ENCODE data around the gene ERBB4.

The ERBB4 gene

DNA sequence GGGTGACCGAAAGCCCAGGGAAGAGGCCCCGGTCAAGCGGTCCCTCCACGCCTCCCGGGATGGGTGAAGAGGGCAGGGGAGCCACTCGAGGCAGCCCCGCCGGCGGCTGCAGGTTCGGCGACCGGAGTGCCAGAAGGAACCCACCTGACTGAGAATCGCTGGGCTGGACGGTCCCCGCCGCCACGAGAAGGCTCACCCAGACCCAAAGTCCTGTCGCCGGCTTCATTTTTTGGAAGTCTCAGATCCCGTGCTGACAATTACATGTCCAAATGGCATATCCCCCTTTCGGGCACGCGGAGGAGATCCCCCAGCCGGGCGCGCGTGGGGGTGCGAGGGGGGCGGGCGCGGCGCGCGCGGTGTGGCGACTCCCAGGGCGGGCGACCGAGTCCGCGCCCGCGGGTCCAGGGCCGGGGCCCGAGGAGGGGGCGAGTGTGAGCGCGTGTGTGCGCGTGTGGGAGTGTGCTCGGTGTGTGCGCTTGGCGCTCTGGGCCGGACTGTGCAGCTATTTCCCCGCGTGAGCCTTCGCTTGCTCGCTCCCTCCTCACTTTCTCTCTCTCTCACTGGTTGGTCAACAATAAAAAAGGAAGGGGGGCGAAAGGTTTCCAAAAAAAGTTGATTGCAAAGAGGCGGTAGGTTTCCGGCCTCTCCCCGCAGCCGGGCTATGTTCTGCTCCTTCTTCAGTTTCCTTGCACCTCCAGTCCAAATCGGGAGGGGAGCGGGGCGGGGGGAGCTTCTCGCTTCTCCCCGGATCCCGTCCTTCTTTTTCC lies at the start of gene ERBB4:
ERBB4 (minus strand) TSS at position 498 of the 767 bp plus-strand sequence; CDS start at position 226, 272 bp downstream.
- no peak for FAIRE-seq

DNA sequence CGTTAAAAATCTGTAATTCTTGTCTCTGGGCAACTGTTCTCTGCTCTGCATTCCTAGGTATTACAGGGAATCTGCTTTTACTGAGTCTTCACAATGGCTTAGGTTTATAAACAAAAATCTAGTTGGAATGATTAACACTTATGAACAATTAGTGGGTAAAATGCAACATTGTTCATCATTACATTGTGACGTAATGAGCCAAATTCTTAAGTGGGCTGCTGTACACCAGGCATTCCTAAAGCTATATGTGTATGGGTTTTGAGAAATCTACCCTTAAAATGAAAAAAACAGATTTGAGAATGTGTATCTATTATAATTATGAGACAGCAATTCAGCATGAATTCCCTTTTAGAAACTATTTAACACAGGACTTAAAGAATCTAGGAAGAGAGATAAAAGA lies 41.5 kb upstream of the ERBB4 start:
- no peak for FAIRE-seq

DNA sequence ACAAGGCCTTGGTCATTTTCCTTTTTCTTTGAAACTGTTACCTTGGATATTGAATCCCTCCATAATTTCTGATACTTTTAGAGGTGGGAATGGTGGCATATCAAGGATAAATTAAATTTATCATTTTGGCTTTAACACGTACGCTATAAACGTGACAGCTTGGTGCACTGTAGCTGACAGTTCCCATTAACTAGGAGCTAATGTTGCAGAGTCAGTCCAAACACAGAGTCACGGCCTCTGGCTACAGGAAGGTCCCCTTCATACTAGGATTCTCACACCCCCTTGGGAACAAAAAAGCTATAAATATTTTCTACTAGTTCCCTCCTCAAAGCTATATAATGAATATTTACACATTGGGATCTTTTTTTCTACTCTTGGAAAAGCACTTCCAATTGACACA lies 17.7 kb upstream of the ERBB4 start:
- no peak for FAIRE-seq

DNA sequence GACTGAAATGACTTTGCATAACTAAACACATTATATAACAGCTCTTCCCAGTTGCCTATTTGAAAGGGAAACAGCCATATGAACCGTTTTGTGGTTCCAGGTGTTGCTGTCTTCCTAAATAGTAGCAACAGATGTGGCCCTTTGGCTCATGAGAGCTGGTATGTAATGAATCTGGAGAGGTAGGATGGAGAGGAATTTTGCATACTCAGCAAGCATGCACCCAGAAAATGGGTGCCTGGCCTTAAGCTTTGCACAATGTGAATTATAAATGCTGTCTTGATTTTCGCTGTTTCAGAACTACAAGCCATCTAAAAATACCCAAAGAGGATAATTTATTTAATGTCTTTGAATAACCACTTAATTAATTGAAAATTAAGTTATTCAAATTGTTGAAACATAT lies 15.6 kb upstream of the ERBB4 start:
- no peak for FAIRE-seq

DNA sequence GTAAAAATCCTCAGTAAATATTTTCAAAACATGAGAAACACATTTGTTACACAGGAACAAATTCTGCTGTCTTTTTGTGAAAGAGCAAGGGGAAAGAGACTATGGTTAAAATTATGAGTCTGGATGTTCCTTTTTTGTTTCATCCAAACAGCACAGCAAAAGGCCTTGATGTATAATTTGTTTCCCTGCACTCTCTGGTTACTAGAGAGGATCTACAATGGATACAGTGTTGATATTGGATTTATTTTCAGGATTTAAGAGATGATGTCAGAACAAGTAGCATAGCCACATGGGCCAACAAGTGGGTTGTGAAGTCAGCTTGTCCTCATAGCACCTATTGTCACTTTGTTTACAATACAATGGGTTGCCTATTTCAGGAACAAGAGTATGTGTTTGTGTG lies 11.3 kb upstream of the ERBB4 start:
- FAIRE-seq: no peak

DNA sequence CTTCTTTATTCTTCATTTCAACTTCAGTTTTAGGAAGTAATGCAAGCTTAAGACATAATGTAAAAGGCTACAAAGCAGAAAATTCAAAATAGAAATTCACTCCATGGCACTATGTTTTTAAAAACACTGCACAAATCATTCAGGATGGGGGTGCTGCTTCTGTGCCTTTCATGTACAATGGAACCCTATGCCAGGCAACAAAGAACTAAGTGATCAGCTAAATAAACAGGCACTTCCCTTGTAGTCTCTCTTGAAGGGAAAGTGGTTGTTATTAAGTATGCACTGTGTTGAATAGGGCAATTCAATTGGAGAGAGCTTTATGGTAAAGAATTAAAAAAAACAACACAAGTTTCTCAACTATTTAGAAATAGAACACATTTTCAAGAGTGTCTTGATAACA lies 10.9 kb upstream of the ERBB4 start:
- no peak for FAIRE-seq

DNA sequence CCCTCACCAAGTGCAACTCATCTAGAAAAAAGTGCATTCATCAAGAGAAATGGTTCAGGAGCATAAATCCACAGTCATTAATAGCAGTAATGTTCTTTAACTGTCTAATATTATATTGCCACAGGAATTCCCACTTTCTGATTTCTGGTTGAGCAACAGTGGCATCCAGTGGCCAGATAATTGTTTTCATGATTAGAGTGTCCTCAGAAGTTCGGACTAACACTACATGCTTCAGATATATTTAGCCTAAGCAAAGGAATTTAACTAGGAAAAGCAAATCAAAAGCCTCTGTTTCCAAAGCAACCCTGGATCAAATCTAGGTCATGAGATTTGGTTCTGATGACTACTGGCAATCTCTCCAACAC lies 9.8 kb upstream of the ERBB4 start:
- FAIRE-seq: peak; percentile 70

DNA sequence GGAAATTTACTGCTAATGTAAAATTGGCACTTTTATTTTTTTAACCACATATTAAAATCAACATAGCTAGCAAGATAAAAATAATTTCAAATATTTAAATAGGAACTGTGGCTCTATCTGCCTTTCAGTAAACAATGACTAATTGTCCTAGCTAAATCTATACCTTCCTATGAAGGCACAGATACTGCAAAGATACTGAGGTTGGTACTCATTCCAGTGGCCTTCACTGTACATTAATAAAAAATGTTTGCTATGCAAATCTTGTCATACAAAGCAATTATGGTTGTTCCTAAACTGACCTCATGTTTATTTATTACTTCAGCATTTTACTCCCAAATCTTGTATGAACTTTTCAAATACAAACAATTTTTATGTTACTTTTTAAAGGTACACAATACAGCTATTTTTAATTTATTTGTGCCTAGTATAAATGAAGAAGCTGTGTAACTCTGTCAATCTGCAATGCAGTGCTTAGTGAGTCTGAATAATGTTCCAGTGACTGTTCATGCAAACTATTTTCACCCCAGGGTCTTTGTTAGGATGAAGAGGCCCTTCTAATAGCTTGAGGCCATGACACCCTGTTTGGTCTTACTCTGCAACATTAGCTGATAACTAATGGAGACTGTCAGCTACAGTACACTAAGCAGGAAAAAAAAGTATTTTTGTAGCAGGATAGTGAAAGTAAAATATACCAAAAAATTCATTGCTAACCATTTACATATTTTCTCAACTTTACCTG lies 9.3 kb upstream of the ERBB4 start:
- no peak for FAIRE-seq

DNA sequence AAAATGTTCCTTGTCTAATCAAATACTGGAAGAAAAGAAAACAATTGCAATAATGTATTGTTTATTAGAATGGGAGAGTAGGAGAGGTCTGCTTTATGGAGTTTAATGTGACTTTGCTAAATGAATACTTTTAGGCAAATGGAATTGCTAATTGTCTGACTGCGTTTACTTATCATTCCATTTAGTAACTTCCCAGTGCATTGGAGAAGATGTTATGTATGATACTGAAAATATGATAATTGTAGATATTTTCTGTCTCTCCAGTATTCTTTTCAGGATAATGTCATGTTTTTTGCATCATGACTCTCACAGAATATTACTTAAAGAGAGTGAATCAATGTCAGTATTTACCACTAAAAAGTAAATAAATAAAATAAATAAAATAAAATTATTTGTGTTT lies 8.1 kb upstream of the ERBB4 start:
- FAIRE-seq: no peak

DNA sequence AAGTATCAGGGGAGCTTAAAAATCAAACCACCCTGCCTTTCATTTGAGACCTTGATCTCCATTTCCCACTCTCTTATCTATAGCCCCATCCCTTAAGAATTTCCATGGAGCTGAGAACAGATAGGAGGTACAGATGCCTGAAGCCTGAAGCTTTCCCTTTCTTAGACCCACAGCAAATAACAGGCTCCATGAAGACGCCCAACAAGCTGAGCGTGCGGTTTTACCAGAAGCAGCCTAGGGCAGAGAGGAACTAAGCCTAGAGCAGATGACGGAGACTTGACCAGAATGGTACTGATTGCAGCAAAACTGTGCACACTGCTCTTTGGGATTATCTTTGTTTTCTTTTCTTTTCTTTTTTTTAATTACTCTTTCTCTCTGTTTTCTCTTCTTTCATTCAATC lies 1.7 kb upstream of the ERBB4 start:
- no peak for FAIRE-seq

DNA sequence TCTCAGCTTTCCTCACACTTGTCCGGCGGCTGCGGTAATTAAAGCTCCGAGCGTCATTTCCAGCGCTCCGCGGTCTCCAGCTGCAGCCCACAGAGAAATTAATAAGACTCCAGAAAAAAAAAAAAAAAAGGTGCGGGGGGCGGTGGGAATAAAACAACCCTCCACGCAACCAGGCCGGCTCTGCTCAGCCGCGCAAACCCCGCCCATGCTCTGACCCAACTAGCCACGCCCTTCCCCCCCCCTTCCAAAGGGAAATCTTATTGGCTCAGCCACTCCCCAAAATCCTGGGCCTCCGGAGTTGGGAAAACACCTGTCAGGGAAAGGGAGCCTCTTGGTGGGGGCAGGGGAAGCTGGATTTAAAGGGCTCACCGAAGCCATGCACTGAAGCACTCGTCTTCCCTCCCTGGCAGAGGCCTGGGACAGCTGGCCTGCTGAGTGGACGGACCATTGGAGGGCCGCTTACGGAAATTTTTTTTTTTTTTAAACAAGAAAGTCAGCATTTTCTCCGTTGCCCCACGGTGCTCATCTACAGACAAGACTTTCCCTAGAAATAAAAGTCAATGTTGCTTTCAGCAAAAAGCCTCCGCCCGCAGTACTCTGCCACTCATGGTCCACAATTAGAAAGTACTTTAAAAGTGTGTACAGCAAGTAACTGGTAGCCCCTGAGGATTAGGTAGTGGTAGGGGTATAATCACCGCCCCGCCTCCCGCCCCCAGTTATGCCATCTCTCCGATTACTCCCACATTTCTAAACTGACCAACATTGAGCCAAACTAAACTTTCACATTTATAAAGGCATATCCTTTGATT lies 674 bp upstream of the ERBB4 start:
- FAIRE-seq: no peak

DNA sequence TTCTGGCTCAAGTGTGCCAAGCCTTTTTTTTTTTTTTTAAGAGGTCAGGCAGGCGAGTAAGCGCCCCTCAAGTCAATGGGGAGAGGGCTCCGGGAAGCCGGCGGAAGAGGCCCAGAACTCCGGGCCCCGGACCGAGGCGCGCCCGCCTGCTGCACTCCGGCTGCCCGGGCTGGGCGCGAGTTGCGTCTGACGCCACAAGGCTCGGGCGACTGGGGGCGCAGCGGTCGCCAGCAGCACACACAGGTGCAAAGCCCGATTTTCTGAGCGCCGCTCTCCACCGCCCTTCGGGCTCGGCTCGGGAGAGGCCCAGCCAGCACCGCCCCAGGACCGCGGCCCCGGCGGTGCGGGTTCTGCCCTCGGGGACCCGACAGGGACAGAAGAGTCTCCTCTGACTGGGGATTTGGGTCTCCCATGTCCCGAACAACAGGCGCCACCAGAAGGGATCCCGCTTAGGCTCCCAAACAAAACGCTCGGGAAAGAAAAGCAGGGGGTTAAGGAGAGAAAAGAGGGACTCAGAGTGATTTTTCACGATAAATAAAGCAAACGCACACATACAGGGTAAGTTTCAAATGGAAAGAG lies 787 bp downstream of the ERBB4 start:
- FAIRE-seq: no peak

DNA sequence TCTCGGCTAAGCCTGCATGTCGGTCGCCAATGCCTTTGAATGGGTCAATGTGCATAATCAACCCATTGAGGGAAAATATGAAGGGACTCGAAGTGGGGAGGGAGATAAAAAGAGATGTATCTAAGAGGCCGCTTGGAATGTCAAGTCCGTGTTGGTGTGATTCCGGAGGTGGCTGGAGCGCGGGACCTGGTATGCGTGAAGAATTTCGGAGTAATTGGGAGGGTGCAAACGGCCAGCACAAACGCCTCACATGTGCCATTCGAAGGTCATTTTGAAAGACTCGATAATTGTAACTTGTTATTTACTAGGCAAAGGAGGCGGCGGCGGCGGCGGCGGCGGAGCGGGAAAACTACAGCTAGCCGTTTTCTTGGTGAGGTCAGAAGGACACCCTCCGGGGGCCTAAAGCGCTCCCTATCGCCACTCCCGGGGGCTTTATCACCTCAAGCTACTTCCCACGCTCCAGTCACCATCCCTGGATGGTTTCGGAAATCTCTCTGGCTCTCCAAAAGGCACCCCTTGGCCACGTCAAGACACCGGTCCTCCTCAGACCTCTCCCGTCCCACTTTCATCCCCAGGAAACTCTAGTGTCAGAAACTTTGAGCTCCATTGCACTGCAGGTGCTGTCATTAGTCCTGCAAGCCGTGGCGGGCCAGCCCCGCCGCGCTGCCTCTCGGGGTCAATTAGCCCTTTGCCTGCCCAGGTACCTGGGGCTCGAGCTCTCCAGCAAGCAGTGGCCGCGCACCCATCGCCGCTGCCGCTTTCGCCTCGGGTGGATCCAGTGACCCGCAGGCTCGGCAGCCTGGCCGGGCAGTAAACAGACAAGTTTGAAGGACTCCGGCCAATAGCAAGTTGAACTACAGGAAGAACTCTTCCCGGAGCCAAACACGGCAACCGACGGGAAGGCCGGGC lies 1.5 kb downstream of the ERBB4 start:
- no peak for FAIRE-seq

DNA sequence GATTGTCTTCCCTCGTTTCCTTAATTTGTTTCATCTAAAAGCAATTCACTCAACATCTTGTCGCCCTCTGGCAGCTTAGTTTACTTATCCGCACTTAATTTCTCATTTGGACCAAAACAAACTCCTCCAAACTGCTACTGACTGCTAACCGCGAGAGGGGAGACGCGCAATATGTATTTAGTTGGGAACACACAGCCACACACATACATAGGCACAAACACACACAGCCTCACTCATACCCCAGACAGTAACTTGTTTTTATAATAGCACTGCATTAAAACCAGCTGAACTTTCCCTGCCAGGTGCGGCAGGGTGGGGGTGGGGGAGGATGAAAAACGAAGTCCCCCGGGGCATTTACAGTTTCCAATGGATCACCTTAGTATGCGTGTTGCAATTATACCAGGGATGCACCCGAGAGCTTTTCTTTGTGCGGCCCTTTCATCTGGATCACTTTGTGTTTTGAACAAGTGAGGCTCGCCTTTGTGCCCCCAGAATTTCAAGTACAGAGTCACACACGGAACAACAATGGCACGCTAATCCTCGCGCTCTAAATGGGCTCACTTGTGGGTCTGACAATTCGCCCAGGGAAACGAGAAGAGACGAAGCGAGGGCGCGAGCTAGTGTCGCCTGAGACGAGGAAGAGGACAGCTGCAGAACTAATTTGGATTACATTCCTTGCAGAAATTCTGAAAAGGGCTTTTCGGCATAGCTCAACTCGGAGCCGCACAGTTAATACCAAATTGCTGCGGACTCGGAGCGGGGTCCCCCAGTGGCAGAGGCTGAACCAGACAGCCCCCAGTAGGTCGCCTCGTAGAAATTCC lies 2.4 kb downstream of the ERBB4 start:
- no peak for FAIRE-seq

DNA sequence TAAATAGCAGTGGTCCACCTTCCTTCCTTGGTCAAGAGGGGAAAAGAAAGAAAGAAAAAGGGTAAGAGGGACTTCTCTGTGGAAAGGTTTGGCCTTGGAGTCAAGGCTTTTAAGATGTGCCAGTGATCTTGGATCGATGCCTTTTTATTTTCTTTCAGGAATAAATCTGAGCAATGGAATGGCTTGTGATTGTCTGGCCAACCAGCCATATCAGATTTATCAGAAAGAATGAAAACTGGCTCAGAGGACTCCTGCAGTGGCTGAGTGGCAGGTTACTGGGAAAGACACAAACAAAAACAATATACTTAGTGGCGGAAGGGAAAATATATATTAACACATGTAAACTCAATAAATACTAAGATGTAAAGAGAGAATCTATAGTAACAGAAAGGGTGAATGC lies 4.3 kb downstream of the ERBB4 start:
- no peak for FAIRE-seq

DNA sequence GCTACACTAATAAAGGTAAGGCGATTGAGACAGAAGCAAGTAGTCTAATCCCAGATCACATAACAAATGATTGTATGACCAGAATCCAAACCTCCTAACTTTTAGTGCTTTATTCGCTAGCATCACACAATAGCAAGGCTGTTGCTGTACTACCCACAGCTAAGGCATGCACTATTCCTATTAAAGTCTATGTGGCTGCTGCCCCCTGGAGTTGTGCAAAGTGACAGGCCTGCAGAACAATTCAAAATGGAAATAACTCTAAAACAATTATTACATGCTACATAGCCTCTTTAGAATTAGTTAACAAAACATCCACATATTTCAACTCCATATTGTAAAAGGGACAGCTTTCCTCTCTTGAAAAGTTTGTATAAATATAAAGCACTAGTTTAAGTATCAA lies 6.0 kb downstream of the ERBB4 start:
- FAIRE-seq: no peak

DNA sequence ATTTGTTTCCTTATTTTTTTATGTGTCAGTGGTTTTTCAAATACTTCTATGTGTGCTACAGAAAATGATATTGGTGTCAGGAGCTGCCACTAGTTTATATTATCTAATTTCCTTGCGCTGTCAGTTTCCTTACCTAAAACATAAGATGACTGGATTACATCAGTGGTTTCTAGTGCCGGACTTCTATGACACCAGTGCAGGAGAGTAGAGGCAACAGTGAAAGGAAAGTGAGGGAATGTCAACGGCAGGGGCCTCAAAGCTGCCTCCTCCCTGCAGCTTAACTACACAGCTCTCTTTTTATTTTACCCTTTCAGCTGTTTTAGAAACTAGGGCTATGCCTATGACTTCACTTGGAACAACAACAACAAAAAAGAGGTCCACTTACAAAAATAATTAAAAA lies 6.5 kb downstream of the ERBB4 start:
- no peak for FAIRE-seq

DNA sequence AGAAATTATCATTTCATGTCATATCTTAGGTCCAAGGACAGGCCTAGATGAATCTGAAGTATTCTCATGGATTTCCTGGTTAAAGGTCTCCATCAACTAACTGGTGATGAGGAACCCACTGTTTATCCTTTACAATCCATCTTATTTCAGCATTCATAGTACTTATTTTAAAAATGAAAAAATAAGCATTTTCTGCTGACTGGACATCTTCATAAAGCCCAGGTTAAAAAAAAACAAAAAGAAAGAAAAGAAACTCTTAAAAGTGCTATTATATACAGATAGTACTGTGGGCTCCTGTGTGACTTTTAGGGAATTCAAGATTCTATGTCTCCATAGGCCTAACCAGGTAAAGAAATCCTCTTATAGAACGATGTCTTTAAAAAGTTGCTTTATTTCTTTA lies 7.1 kb downstream of the ERBB4 start:
- no peak for FAIRE-seq

DNA sequence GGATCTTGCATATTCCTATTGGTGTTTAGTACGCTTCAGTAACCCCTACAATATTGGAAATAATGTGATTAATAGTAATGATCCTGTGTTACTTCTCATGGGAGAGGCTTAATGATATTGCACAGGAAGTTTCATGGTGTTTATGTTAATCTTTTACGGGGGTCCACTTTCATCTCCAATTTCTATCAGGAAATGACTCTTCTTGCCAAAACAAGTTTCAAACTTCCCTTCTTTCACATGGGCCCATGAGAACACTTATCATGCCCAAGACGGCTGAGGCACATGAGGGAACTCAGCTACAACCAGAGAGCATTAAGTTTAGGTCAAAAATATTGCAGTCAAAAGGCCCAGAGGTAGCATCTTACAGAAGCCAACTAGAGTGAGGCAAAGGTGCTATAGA lies 7.6 kb downstream of the ERBB4 start:
- no peak for FAIRE-seq

DNA sequence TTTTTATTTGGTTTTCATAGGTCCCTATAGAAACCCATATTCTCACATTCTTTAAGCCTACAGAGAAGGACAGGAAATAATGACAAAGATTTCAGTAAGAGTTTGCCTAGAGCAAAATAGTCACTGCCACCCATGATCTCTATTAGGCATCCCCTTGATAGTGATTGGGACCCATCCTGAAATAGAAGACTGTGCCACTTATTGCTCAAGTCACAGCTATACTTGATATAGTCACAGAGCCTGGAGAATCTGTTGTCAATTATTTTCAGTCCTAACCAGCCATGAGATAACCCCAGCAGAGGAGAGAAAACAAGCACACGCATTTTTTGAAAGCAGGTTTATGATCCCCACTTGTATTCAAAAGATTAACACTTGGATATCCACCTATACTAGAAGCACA lies 8.2 kb downstream of the ERBB4 start:
- no peak for FAIRE-seq

DNA sequence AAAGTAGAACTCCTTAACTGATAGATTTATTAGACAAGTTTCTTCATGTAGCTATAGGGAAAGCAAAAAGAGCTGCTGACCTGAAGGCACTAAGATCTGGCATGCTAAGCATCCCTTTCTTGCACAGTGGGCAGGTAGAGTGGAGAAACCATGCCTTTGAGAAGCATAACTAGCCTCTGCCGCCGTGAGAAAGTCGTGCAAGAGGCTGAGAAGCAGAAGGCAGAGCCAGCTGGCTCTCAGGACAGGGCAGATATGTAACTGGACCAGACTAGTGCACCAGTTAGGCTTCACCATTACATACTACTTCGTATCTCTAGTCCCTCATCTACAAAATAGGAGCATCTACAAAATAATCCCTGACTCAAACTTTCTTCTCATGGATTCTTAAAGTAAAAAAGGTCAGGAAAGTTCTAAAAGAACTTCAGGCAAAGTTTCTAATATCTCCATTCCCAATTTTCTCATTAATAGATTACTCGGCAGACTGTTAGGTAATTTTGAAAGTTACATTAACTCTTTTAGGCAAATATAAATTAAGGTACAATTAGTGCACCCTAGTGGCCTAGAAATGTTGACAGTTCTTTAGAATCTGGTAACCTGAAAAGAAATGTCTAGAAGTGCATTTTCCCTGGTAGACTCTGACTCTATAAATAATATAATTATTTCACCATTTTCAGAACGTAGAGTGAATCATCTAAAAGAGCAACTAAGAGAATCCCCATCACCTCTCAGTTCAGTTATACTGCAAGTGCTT lies 10.3 kb downstream of the ERBB4 start:
- no peak for FAIRE-seq
